SK-N-SH (cell line): ENCODE measurements around the gene AVPI1.

Source experiments
- RAD21 ChIP-seq: IDR thresholded peaks from 2 replicates; pipeline ENCODE4 v1.6.1; 2012; ENCODE audit warnings: mild to moderate bottlenecking, low read length
- SIN3A ChIP-seq: IDR thresholded peaks from 2 replicates; pipeline ENCODE4 v1.6.1; 2012; ENCODE audit warnings: low read depth, mild to moderate bottlenecking, low read length, moderate library complexity, borderline replicate concordance
- TCF12 ChIP-seq: IDR thresholded peaks from 2 replicates; pipeline ENCODE4 v1.4.0; 2012
- TF ChIP-seq, protein P1 (sequence below): fragments of 200-600 bp; sonication (generic); IDR thresholded peaks from 2 replicates; pipeline ENCODE4 v1.6.1; 2017; ENCODE audit warnings: antibody characterized with exemption, mild to moderate bottlenecking, moderate library complexity
- TF ChIP-seq, protein P2 (sequence below): IDR thresholded peaks from 2 replicates; pipeline ENCODE4 v1.4.0; 2012; ENCODE audit warnings: low read depth, borderline replicate concordance
- TF ChIP-seq, protein P3 (sequence below): IDR thresholded peaks from 2 replicates; pipeline ENCODE4 v1.4.0; 2012; ENCODE audit warnings: low read depth

DNA sequence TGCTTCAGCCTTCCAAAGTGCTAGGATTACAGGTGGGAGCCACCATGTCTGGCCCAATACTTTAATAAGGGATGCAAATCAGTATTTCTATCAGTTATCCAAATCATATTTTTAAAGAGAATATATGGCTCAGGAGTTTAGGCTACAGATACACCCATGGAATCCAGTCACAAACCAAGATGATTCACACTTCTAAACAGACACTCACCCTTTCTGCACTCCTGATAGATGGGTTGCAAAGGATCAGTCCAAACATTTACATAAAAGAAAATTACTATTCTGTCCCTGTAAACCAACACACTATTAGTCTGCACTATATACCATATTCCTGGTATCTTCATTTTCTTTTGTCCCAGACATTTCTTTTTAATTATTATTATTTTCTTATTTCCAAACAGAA is 55.9 kb downstream of the AVPI1 start:
- TF ChIP-seq, protein P1, sequence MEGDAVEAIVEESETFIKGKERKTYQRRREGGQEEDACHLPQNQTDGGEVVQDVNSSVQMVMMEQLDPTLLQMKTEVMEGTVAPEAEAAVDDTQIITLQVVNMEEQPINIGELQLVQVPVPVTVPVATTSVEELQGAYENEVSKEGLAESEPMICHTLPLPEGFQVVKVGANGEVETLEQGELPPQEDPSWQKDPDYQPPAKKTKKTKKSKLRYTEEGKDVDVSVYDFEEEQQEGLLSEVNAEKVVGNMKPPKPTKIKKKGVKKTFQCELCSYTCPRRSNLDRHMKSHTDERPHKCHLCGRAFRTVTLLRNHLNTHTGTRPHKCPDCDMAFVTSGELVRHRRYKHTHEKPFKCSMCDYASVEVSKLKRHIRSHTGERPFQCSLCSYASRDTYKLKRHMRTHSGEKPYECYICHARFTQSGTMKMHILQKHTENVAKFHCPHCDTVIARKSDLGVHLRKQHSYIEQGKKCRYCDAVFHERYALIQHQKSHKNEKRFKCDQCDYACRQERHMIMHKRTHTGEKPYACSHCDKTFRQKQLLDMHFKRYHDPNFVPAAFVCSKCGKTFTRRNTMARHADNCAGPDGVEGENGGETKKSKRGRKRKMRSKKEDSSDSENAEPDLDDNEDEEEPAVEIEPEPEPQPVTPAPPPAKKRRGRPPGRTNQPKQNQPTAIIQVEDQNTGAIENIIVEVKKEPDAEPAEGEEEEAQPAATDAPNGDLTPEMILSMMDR: no peak
- TF ChIP-seq RAD21: no peak
- TF ChIP-seq, protein P2, sequence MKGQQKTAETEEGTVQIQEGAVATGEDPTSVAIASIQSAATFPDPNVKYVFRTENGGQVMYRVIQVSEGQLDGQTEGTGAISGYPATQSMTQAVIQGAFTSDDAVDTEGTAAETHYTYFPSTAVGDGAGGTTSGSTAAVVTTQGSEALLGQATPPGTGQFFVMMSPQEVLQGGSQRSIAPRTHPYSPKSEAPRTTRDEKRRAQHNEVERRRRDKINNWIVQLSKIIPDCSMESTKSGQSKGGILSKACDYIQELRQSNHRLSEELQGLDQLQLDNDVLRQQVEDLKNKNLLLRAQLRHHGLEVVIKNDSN: no peak
- TF ChIP-seq SIN3A: no peak
- TF ChIP-seq, protein P3, sequence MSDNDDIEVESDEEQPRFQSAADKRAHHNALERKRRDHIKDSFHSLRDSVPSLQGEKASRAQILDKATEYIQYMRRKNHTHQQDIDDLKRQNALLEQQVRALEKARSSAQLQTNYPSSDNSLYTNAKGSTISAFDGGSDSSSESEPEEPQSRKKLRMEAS: no peak
- TF ChIP-seq TCF12: no peak
